Liver (tissue), 9 donors: ENCODE measurements around the gene TFAP2A. TPM values are rescaled to one million over a fixed set of nuclear protein-coding genes. Genes with fewer than 3 reads are reported as not detected.

Source experiments
- DNase-seq: peaks from one replicate; pipeline ENCODE4 v3.0.0-alpha.2; 2017; ENCODE audit warnings: low spot score
- H3K27ac ChIP-seq, 2 donors: one replicate each; pipeline ENCODE4 v1.7.0; 2013; ENCODE audit warnings: inconsistent platforms in 2 of 2, low read length in 2 of 2, control low read depth in 1 of 2, low read depth in 1 of 2, mild to moderate bottlenecking in 1 of 2
- H3K27me3 ChIP-seq, 4 donors: one replicate each; pipeline versions ENCODE4 v1.6.1 to v1.7.0; 2013; ENCODE audit warnings: low read length in 3 of 4, inconsistent platforms in 1 of 4, mild to moderate bottlenecking in 1 of 4, moderate library complexity in 1 of 4; ENCODE audit not compliant: control insufficient read depth in 4 of 4, insufficient read depth in 4 of 4
- H3K36me3 ChIP-seq, 4 donors: one replicate each; pipeline versions ENCODE4 v1.6.1 to v1.7.0; 2013; ENCODE audit warnings: low read length in 3 of 4, mild to moderate bottlenecking in 3 of 4, low read depth in 1 of 4, moderate library complexity in 1 of 4; ENCODE audit not compliant: control insufficient read depth in 4 of 4, insufficient read depth in 3 of 4
- H3K4me1 ChIP-seq, 4 donors: one replicate each; pipeline versions ENCODE4 v1.6.1 to v1.7.0; 2013; ENCODE audit warnings: low read length in 3 of 4, mild to moderate bottlenecking in 3 of 4, moderate library complexity in 1 of 4; ENCODE audit not compliant: control insufficient read depth in 4 of 4, insufficient read depth in 4 of 4
- H3K4me3 ChIP-seq, 3 donors: one replicate each; pipeline versions ENCODE4 v1.6.1 to v1.7.0; 2013; ENCODE audit warnings: low read length in 3 of 3, control low read depth in 1 of 3, low read depth in 1 of 3, mild to moderate bottlenecking in 1 of 3
- H3K9ac ChIP-seq, 2 donors: one replicate each; pipeline ENCODE4 v1.7.0; 2013; ENCODE audit warnings: low read length in 2 of 2, mild to moderate bottlenecking in 2 of 2, moderate library complexity in 2 of 2, control low read depth in 1 of 2, low read depth in 1 of 2
- H3K9me3 ChIP-seq, 4 donors: one replicate each; pipeline versions ENCODE4 v1.6.1 to v1.7.0; 2013; ENCODE audit warnings: low read length in 3 of 4; ENCODE audit not compliant: control insufficient read depth in 4 of 4
- EGR1 ChIP-seq, 2 donors: IDR thresholded peaks; 2 replicates each; pipeline ENCODE4 v1.6.1; 2016 to 2018; ENCODE audit warnings: antibody characterized with exemption in 2 of 2, low read depth in 2 of 2
- FOXA1 ChIP-seq: IDR thresholded peaks from 2 replicates; pipeline ENCODE4 v1.6.1; 2016; ENCODE audit warnings: antibody characterized with exemption
- FOXA2 ChIP-seq: IDR thresholded peaks from 2 replicates; pipeline ENCODE4 v1.6.1; 2016; ENCODE audit warnings: antibody characterized with exemption
- GABPA ChIP-seq, 2 donors: IDR thresholded peaks in 1 of 2; conservative IDR thresholded peaks in 1 of 2; 2 replicates each; pipeline ENCODE4 v1.6.1; 2016; ENCODE audit warnings: antibody characterized with exemption in 2 of 2, mild to moderate bottlenecking in 1 of 2, moderate library complexity in 1 of 2
- HNF4A ChIP-seq, 2 donors: conservative IDR thresholded peaks; 2 replicates each; pipeline ENCODE4 v1.6.1; 2016; ENCODE audit warnings: antibody characterized with exemption in 2 of 2, mild to moderate bottlenecking in 2 of 2
- HNF4G ChIP-seq: IDR thresholded peaks from 2 replicates; pipeline ENCODE4 v1.6.1; 2016; ENCODE audit warnings: antibody characterized with exemption
- JUND ChIP-seq, 2 donors: IDR thresholded peaks; 2 replicates each; pipeline ENCODE4 v1.6.1; 2016; ENCODE audit warnings: antibody characterized with exemption in 2 of 2
- NR2F2 ChIP-seq: IDR thresholded peaks from 2 replicates; pipeline ENCODE4 v1.6.1; 2016; ENCODE audit warnings: antibody characterized with exemption
- RAD21 ChIP-seq, 2 donors: IDR thresholded peaks; 2 replicates each; pipeline ENCODE4 v1.6.1; 2016; ENCODE audit warnings: antibody characterized with exemption in 2 of 2, mild to moderate bottlenecking in 2 of 2
- RXRA ChIP-seq, 2 donors: IDR thresholded peaks; 2 replicates each; pipeline ENCODE4 v1.6.1; 2017 to 2018; ENCODE audit warnings: antibody characterized with exemption in 2 of 2, mild to moderate bottlenecking in 1 of 2
- SP1 ChIP-seq: IDR thresholded peaks from 2 replicates; pipeline ENCODE4 v1.6.1; 2018; ENCODE audit warnings: antibody characterized with exemption, mild to moderate bottlenecking
- TAF1 ChIP-seq: conservative IDR thresholded peaks from 2 replicates; pipeline ENCODE4 v1.6.1; 2016; ENCODE audit warnings: antibody characterized with exemption, mild to moderate bottlenecking
- YY1 ChIP-seq: IDR thresholded peaks from 2 replicates; pipeline ENCODE4 v1.6.1; 2016; ENCODE audit warnings: antibody characterized with exemption, mild to moderate bottlenecking
- WGBS: extraction: QIAGEN DNeasy Blood & Tissue Kit; methylation state at CpG from one replicate; pipeline ENCODE4 v1.1.7; 2013; 5-methylcytosine and 5-hydroxymethylcytosine counted together
- polyA plus RNA-seq, 2 donors: library from polyadenylated mRNA; stranded (reverse) in 1 of 2; unstranded in 1 of 2; fragments of 200-250 nt in 1 of 2; fragments of >200 nt in 1 of 2; fragmentation: Nextera tagmentation in 1 of 2; extraction: Ambion mirVana in 1 of 2; gene quantifications; one replicate each; pipeline versions ENCODE4 v1.2.1 to v1.2.3, GENCODE V29; 2013 to 2015
- total RNA-seq, 2 donors: library from RNA; depleted of rRNA; stranded (reverse); fragments of >200 nt; gene quantifications; one replicate each; pipeline ENCODE4 v1.2.3, GENCODE V29; 2014
- TF ChIP-seq, protein P1 (sequence below): IDR thresholded peaks from 2 replicates; pipeline ENCODE4 v1.6.1; 2016; ENCODE audit warnings: antibody characterized with exemption
- TF ChIP-seq, protein P2 (sequence below): fragments of 150-350 bp; IDR thresholded peaks from 2 replicates; pipeline ENCODE4 v1.5.1; 2017; ENCODE audit warnings: improper control_type of control experiment, low read depth, low read length; ENCODE audit not compliant: missing input control
- TF ChIP-seq, protein P3 (sequence below): IDR thresholded peaks from 2 replicates; pipeline ENCODE4 v1.6.1; 2016; ENCODE audit warnings: antibody characterized with exemption
- TF ChIP-seq, protein P4 (sequence below): IDR thresholded peaks from 2 replicates; pipeline ENCODE4 v1.6.1; 2016; ENCODE audit warnings: antibody characterized with exemption
- donor health status: healthy.
- donor health status: healthy.
- donor health status: healthy.
- donor health status: healthy.
- donor health status: healthy.

The TFAP2A gene
- total and polyA plus RNA-seq, 4 donors = 0.03 to 0.08 TPM; not detected in 2

DNA sequence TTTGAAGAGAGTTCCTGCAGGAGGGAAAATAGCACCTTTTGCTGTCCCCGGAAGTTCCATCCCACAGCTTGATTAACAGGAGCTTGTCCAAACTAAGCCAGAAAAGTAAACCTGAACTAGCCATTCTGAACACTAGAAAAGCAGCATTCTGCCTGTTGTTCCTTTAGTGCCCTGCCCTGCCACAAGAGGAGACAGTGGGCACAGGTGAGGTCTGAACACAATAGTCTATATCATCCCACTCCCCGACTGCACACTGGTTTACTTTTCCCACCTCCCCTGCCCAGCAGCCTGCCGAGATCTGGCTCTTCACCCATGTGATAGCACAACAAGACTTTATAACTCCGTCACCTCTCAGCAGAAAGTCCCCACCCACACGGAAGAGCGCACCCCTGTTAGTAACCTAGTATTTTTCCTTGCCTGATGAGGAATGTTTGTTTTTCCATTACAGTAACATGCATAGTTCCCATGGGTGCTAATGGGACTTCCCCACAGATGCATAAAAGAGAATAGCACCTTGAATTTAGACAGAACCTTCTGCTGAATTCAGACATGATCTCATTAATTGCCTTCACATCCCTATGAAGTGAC lies 59.7 kb downstream of the TFAP2A start:
- Histone ChIP-seq H3K27ac (no peak overlapping the region), H3K9ac (no peak overlapping the region), H3K27me3 (no peaks in the 10 kb centered on the region), H3K9me3 (peaks cover 0 to 2% (median 0%) of the 10 kb centered on the region in 4 donors), H3K4me3 (no peak overlapping the region), H3K36me3 (no peaks in the 10 kb centered on the region), H3K4me1 (no peaks in the 10 kb centered on the region)
- no peak for TF ChIP-seq NR2F2
- no peak for TF ChIP-seq JUND (IDR thresholded peaks at IDR 0.05)
- no peak for TF ChIP-seq FOXA1
- no peak for TF ChIP-seq FOXA2
- WGBS = 64% methylated on average over 6 of the region's 6 CpGs
- DNase-seq = no peak

DNA sequence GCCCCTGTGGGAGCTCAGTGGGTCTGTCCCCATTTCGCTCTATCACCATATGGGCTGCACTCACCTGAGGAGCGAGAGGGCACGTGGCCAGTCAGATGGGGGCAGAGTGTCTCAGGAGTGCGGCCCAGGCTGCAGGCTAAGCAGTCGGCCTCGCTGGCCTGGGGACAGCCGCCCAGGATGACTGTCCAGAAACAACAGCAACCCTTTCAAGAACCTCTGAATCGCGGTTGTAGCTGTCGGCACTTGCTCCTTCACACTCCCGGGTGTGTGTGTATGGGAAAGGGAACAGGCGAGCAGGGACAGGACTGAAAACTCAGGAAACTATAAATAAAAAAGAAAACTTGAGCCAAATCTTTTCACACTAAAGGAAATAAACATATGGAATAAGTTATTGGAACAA lies 63.1 kb downstream of the TFAP2A start:
- TF ChIP-seq SP1 (no peak), HNF4A (conservative IDR thresholded peaks at IDR 0.05) (no peak), GABPA (IDR thresholded peaks at IDR 0.05 in 1 of 2, conservative IDR thresholded peaks at IDR 0.05 in 1 of 2) (no peak), FOXA1 (no peak), RAD21 (IDR thresholded peaks at IDR 0.05) (no peak), NR2F2 (no peak), FOXA2 (no peak), JUND (IDR thresholded peaks at IDR 0.05) (no peak)
- TF ChIP-seq, protein P1, sequence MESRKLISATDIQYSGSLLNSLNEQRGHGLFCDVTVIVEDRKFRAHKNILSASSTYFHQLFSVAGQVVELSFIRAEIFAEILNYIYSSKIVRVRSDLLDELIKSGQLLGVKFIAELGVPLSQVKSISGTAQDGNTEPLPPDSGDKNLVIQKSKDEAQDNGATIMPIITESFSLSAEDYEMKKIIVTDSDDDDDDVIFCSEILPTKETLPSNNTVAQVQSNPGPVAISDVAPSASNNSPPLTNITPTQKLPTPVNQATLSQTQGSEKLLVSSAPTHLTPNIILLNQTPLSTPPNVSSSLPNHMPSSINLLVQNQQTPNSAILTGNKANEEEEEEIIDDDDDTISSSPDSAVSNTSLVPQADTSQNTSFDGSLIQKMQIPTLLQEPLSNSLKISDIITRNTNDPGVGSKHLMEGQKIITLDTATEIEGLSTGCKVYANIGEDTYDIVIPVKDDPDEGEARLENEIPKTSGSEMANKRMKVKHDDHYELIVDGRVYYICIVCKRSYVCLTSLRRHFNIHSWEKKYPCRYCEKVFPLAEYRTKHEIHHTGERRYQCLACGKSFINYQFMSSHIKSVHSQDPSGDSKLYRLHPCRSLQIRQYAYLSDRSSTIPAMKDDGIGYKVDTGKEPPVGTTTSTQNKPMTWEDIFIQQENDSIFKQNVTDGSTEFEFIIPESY = no peak
- TF ChIP-seq, protein P2, sequence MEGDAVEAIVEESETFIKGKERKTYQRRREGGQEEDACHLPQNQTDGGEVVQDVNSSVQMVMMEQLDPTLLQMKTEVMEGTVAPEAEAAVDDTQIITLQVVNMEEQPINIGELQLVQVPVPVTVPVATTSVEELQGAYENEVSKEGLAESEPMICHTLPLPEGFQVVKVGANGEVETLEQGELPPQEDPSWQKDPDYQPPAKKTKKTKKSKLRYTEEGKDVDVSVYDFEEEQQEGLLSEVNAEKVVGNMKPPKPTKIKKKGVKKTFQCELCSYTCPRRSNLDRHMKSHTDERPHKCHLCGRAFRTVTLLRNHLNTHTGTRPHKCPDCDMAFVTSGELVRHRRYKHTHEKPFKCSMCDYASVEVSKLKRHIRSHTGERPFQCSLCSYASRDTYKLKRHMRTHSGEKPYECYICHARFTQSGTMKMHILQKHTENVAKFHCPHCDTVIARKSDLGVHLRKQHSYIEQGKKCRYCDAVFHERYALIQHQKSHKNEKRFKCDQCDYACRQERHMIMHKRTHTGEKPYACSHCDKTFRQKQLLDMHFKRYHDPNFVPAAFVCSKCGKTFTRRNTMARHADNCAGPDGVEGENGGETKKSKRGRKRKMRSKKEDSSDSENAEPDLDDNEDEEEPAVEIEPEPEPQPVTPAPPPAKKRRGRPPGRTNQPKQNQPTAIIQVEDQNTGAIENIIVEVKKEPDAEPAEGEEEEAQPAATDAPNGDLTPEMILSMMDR = no peak
- TF ChIP-seq, protein P3, sequence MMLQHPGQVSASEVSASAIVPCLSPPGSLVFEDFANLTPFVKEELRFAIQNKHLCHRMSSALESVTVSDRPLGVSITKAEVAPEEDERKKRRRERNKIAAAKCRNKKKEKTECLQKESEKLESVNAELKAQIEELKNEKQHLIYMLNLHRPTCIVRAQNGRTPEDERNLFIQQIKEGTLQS = no peak
- no peak overlapping the region for H3K27ac ChIP-seq
- H3K9ac ChIP-seq = no peak overlapping the region
- H3K9me3 ChIP-seq = peaks cover 0 to 3% (median under 1%) of the 10 kb centered on the region in 4 donors
- no peak for DNase-seq
- 83% methylated on average over 12 of the region's 12 CpGs for WGBS
- no peaks in the 10 kb centered on the region for H3K4me1 ChIP-seq
- no peaks in the 10 kb centered on the region for H3K27me3 ChIP-seq
- H3K36me3 ChIP-seq = no peaks in the 10 kb centered on the region
- no peak overlapping the region for H3K4me3 ChIP-seq

DNA sequence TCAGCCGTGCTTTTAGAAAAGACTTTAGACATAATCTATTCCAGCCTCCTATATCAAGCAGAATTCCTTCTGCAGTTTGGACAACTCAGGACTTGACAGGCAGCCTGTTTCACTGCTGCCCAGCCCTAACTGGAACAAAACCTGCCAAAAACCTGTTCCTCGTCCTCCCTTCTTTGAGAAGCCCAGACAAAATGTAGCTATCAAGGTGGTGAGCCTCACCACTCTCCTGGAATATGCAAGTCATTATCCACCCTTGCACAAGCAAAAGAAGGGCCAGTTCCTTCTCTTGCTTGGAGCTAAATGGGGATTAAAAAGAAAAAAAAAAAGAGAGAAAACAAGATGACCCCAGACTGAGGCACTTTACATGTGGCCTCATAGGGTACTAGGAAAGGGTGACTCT lies 64.2 kb downstream of the TFAP2A start:
- no peak for DNase-seq
- no peaks in the 10 kb centered on the region for H3K27me3 ChIP-seq
- no peak overlapping the region for H3K27ac ChIP-seq
- peaks cover 0 to 3% (median under 1%) of the 10 kb centered on the region in 4 donors for H3K9me3 ChIP-seq
- H3K4me1 ChIP-seq = no peaks in the 10 kb centered on the region
- no peak overlapping the region for H3K9ac ChIP-seq
- no peak overlapping the region for H3K4me3 ChIP-seq
- WGBS = 79% methylated on average over 2 of the region's 2 CpGs
- H3K36me3 ChIP-seq = no peaks in the 10 kb centered on the region
- TF ChIP-seq FOXA1 (no peak), HNF4A (conservative IDR thresholded peaks at IDR 0.05) (no peak), TAF1 (no peak), EGR1 (IDR thresholded peaks at IDR 0.05; ENCODE audit: low read depth in 2 of 2) (no peak), RXRA (IDR thresholded peaks at IDR 0.05) (no peak), JUND (IDR thresholded peaks at IDR 0.05) (no peak), GABPA (IDR thresholded peaks at IDR 0.05 in 1 of 2, conservative IDR thresholded peaks at IDR 0.05 in 1 of 2) (no peak), YY1 (no peak), FOXA2 (no peak), RAD21 (IDR thresholded peaks at IDR 0.05) (no peak), HNF4G (no peak)
- TF ChIP-seq, protein P1 = no peak
- TF ChIP-seq, protein P4, sequence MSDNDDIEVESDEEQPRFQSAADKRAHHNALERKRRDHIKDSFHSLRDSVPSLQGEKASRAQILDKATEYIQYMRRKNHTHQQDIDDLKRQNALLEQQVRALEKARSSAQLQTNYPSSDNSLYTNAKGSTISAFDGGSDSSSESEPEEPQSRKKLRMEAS = no peak
- TF ChIP-seq, protein P3 = no peak
